SU-DHL-6 (cell line): ENCODE data around the gene DIPK1B.

ENCODE experiments used
- CTCF ChIP-seq: fragments of 200-600 bp; sonication (generic); IDR thresholded peaks from one replicate; pipeline ENCODE4 v1.5.1; 2017; ENCODE audit warnings: antibody characterized with exemption, mild to moderate bottlenecking, low read length, moderate library complexity; ENCODE audit not compliant: insufficient read depth, poor library complexity, severe bottlenecking
- EZH2phosphoT487 ChIP-seq: fragments of 200-600 bp; sonication (generic), shearing (Covaris generic); conservative IDR thresholded peaks from 2 replicates; pipeline ENCODE4 v1.6.1; 2018; ENCODE audit warnings: mild to moderate bottlenecking, antibody characterized with exemption, low read length, moderate library complexity, mixed read lengths

GRCh38 chr9:136734837-136735496 is 22.6 kb downstream of the DIPK1B start:
- no peak for TF ChIP-seq CTCF
- no peak for TF ChIP-seq EZH2phosphoT487
